Lower leg skin (tissue), 4 donors: ENCODE measurements around the gene ZNF618. TPM values are rescaled to one million over a fixed set of nuclear protein-coding genes. Genes with fewer than 3 reads are reported as not detected.

Experiments used
- DNase-seq, 2 donors: peaks; one replicate each; pipeline ENCODE4 v3.0.0-alpha.2; 2019; ENCODE audit warnings: low spot score in 2 of 2
- H3K4me3 ChIP-seq: fragments of 200-600 bp; sonication (generic); 2 replicates; pipeline ENCODE4 v1.5.1; 2017; ENCODE audit warnings: mild to moderate bottlenecking, low read depth; ENCODE audit not compliant: poor library complexity, severe bottlenecking
- POLR2A ChIP-seq, 2 donors: fragments of 450-650 bp; IDR thresholded peaks; one replicate each; pipeline ENCODE4 v1.6.1; 2016 to 2017; ENCODE audit warnings: antibody characterized with exemption in 2 of 2, mild to moderate bottlenecking in 1 of 2, moderate library complexity in 1 of 2
- WGBS, 2 donors: methylation state at CpG; one replicate each; pipeline ENCODE4 v1.1.5; 2018; 5-methylcytosine and 5-hydroxymethylcytosine counted together
- intact Hi-C: fragments of 100-400 bp; cut with DNase I; formaldehyde crosslinking; loops from one replicate; pipeline ENCODE4 v1.15.0; 2023; ENCODE audit warnings: low total_unique reads
- total RNA-seq, 4 donors: library from RNA; depleted of rRNA; stranded (reverse); fragments of >200 nt; gene quantifications; one replicate each; pipeline ENCODE4 v1.1.0, GENCODE V29; 2016
- TF ChIP-seq, protein P1 (sequence below), 3 donors: fragments of 450-650 bp; IDR thresholded peaks; one replicate each; pipeline ENCODE4 v1.5.1; 2016; ENCODE audit warnings: antibody characterized with exemption in 3 of 3, mild to moderate bottlenecking in 3 of 3, moderate library complexity in 2 of 3

Gene ZNF618
- total RNA-seq, 4 donors from 2014 or later = 1.1 to 4.1 (median 2.5) TPM

DNA sequence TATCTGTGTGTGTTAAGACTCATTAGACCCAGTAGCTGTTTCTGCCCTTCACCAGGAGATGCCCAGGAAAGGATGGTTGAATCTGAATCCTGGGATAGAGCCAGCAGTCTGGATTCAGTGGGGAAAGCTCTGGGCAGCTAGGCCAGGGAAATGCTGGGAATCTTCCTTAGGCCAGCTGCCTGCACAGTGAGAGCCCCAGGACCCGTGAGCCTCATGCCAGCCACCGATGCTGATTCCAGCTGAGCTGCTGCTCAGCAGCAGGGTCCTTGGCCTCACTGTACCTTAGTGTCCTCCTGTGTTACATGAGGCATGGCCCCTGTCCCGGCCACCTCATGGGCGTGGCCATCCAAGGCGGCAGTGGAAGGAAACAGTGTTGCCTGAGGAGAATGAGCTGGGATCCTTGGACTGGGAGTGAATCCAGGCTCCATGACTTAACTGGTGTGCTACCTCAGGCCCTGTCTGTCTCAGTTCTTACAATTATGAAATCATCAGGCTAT is 114.9 kb downstream of the ZNF618 start:
- intact Hi-C loops = no loop called here
- no peak for DNase-seq
- WGBS, 2 donors = 73 to 80% methylated on average over 5 of the region's 5 CpGs
- TF ChIP-seq, protein P1, sequence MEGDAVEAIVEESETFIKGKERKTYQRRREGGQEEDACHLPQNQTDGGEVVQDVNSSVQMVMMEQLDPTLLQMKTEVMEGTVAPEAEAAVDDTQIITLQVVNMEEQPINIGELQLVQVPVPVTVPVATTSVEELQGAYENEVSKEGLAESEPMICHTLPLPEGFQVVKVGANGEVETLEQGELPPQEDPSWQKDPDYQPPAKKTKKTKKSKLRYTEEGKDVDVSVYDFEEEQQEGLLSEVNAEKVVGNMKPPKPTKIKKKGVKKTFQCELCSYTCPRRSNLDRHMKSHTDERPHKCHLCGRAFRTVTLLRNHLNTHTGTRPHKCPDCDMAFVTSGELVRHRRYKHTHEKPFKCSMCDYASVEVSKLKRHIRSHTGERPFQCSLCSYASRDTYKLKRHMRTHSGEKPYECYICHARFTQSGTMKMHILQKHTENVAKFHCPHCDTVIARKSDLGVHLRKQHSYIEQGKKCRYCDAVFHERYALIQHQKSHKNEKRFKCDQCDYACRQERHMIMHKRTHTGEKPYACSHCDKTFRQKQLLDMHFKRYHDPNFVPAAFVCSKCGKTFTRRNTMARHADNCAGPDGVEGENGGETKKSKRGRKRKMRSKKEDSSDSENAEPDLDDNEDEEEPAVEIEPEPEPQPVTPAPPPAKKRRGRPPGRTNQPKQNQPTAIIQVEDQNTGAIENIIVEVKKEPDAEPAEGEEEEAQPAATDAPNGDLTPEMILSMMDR (IDR thresholded peaks at IDR 0.05) = no peak
- TF ChIP-seq POLR2A (IDR thresholded peaks at IDR 0.05) = no peak
- no peak overlapping the region for H3K4me3 ChIP-seq

DNA sequence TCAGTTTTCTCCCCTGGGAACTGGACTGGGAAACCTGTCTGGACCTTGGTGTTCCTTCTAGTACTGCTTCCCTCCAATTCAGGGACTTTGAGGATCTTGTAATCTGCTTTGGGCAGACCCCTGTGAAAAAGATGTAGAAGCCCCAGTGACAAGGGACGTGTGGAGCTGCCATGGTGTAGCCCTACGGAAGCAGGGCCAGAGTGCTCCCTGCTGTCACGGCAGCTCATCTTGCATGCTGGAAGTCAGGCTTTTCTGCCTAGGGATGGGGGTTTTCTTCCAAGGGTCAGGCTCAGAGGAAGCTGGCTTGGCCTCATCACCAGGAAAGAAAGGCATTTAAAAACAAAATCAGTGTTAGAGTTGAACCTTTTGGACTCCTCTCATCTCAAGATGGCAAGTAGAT is 115.6 kb downstream of the ZNF618 start:
- 85 to 91% methylated on average over 3 of the region's 3 CpGs for WGBS, 2 donors
- TF ChIP-seq, protein P1 (IDR thresholded peaks at IDR 0.05) = no peak
- no peak for TF ChIP-seq POLR2A (IDR thresholded peaks at IDR 0.05)
- H3K4me3 ChIP-seq = no peak overlapping the region
- intact Hi-C loops = no loop called here
- DNase-seq = no peak

DNA sequence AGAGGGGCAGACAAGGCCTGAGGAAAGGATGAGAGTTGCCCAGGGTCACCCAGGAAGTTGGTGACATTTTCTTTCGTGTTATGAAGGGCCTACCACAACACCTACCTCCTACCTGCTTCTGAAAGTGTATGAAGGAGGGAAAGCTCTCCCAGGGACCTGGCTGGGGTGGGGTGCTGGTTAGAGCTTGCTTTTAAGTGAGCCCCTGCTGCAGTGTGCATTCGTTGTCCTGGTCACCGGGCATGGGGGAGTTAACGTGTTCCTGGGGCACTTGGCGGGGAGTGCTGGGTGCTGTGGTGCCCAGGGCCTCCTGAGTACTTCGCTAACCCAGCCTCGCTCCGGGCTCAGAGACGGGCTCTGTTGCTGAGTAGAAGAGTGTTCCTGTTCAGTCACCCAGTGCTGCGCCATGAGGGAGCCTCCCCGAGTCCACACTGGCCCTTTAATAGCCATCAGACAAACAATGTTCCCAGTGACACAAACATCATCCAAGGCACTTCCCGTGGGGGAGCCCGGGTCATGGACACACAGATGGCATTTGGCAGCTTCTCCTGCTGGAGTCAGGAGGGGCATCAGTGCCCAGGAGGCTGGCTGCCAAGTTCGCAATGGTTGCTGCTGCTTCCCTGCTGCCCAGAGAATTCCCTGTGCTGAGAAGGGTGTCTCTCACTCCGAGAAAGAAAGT is 116.3 kb downstream of the ZNF618 start:
- H3K4me3 ChIP-seq = no peak overlapping the region
- WGBS, 2 donors = 65 to 74% methylated on average over 15 of the region's 15 CpGs
- DNase-seq = no peak
- intact Hi-C loops = no loop called here
- TF ChIP-seq, protein P1 (IDR thresholded peaks at IDR 0.05) = no peak
- TF ChIP-seq POLR2A (IDR thresholded peaks at IDR 0.05) = no peak

DNA sequence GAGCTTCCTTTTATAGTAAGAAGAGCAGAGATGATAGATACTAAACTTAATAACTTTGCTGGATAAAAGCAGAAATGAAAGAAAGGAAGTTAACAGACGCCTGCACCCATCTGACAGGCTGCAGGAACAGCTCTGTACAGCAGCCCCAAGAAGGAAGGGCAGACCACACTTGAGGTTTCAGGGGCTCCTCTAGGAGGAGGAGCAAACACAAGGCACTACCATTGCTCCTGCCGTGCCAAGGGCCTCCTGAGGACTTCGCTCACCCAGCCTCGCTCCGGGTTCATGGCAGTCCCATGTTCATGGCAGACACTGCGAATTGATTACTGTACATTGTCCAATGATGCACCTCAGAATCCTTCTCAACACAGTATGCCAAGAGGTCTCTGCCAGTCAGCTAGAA is 116.9 kb downstream of the ZNF618 start:
- no peak overlapping the region for H3K4me3 ChIP-seq
- DNase-seq = no peak
- TF ChIP-seq, protein P1 (IDR thresholded peaks at IDR 0.05) = no peak
- no peak for TF ChIP-seq POLR2A (IDR thresholded peaks at IDR 0.05)
- WGBS, 2 donors = 63 to 78% methylated on average over 6 of the region's 6 CpGs
- intact Hi-C loops = no loop called here

DNA sequence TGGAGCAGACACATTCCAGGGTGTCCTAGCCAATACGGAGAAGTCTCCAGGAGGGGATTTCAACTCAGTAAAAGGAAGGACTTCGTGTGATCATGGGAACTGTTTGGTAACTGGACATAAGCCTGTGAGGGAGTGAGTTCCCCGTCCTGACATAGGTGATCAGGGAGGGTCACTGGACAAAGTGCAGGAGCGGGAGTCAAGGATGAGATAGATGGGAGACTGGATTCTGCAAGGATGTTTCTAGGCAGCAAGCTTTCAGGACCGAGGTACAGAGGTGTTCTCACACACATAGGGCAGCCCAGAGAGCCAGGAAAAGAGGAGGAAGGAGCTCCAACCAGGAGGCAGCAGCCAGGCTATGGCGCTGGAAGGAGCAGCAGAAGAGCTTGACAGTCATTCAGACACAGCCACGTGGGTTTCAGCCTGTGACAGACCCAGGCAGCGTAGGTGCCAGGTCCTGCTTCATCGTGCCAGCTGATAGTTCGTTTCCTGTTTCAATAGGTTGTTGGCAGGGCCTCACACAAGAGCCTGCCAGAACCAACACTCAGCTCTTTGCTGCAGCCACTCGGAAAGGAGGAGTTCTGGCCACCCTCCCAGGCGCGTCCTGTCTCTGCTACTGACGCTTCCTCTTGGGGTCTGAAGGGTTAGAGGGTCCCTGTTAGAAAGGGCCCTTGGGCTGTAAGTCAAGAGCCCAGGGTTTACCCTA is 117.9 kb downstream of the ZNF618 start:
- no peak for TF ChIP-seq POLR2A (IDR thresholded peaks at IDR 0.05)
- TF ChIP-seq, protein P1 (IDR thresholded peaks at IDR 0.05) = no peak
- WGBS, 2 donors = 27 to 28% methylated on average over 14 of the region's 14 CpGs
- no peak overlapping the region for H3K4me3 ChIP-seq
- intact Hi-C loops = no loop called here
- DNase-seq = peak; percentile 78 to 93
